GM23338 (cell line): Measurements from ENCODE around the gene LHX3.

Experiments used
- CREB1 ChIP-seq: fragments of 250-450 bp; sonication (Bioruptor Pico); IDR thresholded peaks from 2 replicates; pipeline ENCODE4 v1.5.0; 2020; ENCODE audit warnings: low read depth, mild to moderate bottlenecking, moderate library complexity
- EZH2 ChIP-seq: fragments of 200-600 bp; sonication (generic); IDR thresholded peaks from one replicate; pipeline ENCODE4 v1.8.0; 2017; ENCODE audit warnings: antibody characterized with exemption, mild to moderate bottlenecking, low read depth; ENCODE audit not compliant: unreplicated experiment
- EZH2phosphoT487 ChIP-seq: fragments of 200-600 bp; sonication (generic); IDR thresholded peaks from one replicate; pipeline ENCODE4 v1.8.1; 2018; ENCODE audit warnings: antibody characterized with exemption; ENCODE audit not compliant: unreplicated experiment
- JUNB ChIP-seq: IDR thresholded peaks from one replicate; pipeline ENCODE4 v1.6.1; 2016; ENCODE audit warnings: antibody characterized with exemption; ENCODE audit not compliant: unreplicated experiment
- NANOG ChIP-seq: IDR thresholded peaks from 2 replicates; pipeline ENCODE4 v1.6.1; 2016; ENCODE audit warnings: antibody characterized with exemption, borderline replicate concordance
- POLR2AphosphoS5 ChIP-seq: IDR thresholded peaks from 2 replicates; pipeline ENCODE4 v1.6.1; 2016; ENCODE audit warnings: antibody characterized with exemption, low read depth
- STAT1 ChIP-seq: IDR thresholded peaks from one replicate; pipeline ENCODE4 v1.6.1; 2016; ENCODE audit warnings: antibody characterized with exemption; ENCODE audit not compliant: unreplicated experiment
- ZNF114 ChIP-seq: fragments of 250-450 bp; sonication (Bioruptor Pico); IDR thresholded peaks from 2 replicates; pipeline ENCODE4 v1.5.0; 2020; ENCODE audit warnings: mild to moderate bottlenecking, moderate library complexity
- ZNF331 ChIP-seq: fragments of 250-450 bp; sonication (Bioruptor Pico); IDR thresholded peaks from 2 replicates; pipeline ENCODE4 v1.5.0; 2020; ENCODE audit warnings: low read depth, mild to moderate bottlenecking, moderate library complexity
- ZNF462 ChIP-seq: fragments of 250-450 bp; sonication (Bioruptor Pico); IDR thresholded peaks from 2 replicates; pipeline ENCODE4 v1.5.0; 2020; ENCODE audit warnings: mild to moderate bottlenecking, moderate library complexity
- TF ChIP-seq, protein P1 (sequence below), 2 experiments: fragments of 200-600 bp in 1 of 2; sonication (generic) in 1 of 2; conservative IDR thresholded peaks; 2 replicates each; pipeline versions ENCODE4 v1.5.1 to v1.6.1; 2016 to 2017; ENCODE audit warnings: antibody characterized with exemption in 2 of 2, low read depth in 2 of 2, mild to moderate bottlenecking in 2 of 2, moderate library complexity in 1 of 2
- TF ChIP-seq, protein P2 (sequence below): IDR thresholded peaks from one replicate; pipeline ENCODE4 v1.6.1; 2018; ENCODE audit warnings: antibody characterized with exemption; ENCODE audit not compliant: unreplicated experiment
- TF ChIP-seq, protein P3 (sequence below): IDR thresholded peaks from 2 replicates; pipeline ENCODE4 v1.6.1; 2016; ENCODE audit warnings: antibody characterized with exemption

DNA sequence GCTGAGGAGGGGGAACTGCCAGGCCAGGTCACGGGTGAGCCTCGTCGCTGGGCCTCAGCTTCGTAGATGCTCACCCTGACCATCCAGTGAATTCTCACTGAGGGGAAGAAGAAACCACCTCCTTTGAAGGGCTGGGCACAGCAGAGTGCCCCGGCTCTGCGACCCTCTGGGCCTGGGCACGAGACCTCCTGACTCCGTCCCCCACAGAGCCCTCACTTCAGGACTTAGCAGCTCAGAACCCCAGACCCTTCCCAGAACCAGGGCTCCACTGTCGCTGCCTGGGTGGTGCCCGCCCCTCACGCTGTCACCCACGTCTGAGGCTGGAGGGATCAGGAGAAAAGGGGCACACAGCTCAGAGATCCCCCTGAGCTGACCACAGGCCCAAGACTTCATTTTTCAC lies 52.0 kb downstream of the LHX3 start:
- TF ChIP-seq, protein P1, sequence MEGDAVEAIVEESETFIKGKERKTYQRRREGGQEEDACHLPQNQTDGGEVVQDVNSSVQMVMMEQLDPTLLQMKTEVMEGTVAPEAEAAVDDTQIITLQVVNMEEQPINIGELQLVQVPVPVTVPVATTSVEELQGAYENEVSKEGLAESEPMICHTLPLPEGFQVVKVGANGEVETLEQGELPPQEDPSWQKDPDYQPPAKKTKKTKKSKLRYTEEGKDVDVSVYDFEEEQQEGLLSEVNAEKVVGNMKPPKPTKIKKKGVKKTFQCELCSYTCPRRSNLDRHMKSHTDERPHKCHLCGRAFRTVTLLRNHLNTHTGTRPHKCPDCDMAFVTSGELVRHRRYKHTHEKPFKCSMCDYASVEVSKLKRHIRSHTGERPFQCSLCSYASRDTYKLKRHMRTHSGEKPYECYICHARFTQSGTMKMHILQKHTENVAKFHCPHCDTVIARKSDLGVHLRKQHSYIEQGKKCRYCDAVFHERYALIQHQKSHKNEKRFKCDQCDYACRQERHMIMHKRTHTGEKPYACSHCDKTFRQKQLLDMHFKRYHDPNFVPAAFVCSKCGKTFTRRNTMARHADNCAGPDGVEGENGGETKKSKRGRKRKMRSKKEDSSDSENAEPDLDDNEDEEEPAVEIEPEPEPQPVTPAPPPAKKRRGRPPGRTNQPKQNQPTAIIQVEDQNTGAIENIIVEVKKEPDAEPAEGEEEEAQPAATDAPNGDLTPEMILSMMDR (conservative IDR thresholded peaks at IDR 0.05; ENCODE audit: low read depth in 2 of 2): no peak
- TF ChIP-seq EZH2: no peak
- no peak for TF ChIP-seq EZH2phosphoT487
- TF ChIP-seq, protein P2, sequence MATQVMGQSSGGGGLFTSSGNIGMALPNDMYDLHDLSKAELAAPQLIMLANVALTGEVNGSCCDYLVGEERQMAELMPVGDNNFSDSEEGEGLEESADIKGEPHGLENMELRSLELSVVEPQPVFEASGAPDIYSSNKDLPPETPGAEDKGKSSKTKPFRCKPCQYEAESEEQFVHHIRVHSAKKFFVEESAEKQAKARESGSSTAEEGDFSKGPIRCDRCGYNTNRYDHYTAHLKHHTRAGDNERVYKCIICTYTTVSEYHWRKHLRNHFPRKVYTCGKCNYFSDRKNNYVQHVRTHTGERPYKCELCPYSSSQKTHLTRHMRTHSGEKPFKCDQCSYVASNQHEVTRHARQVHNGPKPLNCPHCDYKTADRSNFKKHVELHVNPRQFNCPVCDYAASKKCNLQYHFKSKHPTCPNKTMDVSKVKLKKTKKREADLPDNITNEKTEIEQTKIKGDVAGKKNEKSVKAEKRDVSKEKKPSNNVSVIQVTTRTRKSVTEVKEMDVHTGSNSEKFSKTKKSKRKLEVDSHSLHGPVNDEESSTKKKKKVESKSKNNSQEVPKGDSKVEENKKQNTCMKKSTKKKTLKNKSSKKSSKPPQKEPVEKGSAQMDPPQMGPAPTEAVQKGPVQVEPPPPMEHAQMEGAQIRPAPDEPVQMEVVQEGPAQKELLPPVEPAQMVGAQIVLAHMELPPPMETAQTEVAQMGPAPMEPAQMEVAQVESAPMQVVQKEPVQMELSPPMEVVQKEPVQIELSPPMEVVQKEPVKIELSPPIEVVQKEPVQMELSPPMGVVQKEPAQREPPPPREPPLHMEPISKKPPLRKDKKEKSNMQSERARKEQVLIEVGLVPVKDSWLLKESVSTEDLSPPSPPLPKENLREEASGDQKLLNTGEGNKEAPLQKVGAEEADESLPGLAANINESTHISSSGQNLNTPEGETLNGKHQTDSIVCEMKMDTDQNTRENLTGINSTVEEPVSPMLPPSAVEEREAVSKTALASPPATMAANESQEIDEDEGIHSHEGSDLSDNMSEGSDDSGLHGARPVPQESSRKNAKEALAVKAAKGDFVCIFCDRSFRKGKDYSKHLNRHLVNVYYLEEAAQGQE: no peak
- TF ChIP-seq POLR2AphosphoS5: no peak
- no peak for TF ChIP-seq CREB1 (CRISPR knock-in tag)
- no peak for TF ChIP-seq ZNF114 (CRISPR knock-in tag)
- TF ChIP-seq ZNF331 (CRISPR knock-in tag): no peak
- no peak for TF ChIP-seq ZNF462 (CRISPR knock-in tag)
- TF ChIP-seq JUNB: no peak
- no peak for TF ChIP-seq STAT1
- no peak for TF ChIP-seq NANOG
- TF ChIP-seq, protein P3, sequence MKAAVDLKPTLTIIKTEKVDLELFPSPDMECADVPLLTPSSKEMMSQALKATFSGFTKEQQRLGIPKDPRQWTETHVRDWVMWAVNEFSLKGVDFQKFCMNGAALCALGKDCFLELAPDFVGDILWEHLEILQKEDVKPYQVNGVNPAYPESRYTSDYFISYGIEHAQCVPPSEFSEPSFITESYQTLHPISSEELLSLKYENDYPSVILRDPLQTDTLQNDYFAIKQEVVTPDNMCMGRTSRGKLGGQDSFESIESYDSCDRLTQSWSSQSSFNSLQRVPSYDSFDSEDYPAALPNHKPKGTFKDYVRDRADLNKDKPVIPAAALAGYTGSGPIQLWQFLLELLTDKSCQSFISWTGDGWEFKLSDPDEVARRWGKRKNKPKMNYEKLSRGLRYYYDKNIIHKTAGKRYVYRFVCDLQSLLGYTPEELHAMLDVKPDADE: no peak
